Measurements from ENCODE around the gene CEP350.

DNA sequence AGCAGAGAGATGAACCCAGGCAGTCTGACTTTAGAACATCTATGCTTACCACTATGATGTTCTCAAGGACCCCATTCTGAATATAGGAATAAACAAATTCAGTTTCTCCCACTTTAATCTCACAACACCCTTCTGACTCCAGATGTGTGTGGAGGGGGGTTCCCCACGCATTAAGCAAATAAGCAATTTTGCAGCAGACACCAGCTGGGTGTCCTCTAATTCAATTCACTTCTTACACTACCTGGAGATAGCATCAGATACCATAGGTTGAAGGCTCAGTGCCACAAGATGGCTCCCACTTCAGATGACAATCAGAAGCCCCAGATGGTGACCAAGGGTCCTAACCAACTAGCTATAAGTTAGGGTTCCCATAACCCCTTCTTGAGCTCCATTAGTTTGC, 30.3 kb upstream of the CEP350 start:
- TF ChIP-seq EZH2 (IDR thresholded peaks at IDR 0.05) (no peak), POLR2AphosphoS5 (IDR thresholded peaks at IDR 0.05; ENCODE audit: borderline replicate concordance, low read depth, low read length) (no peak)
